ENCODE results near the gene PRMT2.
A peak's percentile ranks its signal among the peaks of the same experiment; 100 is the strongest.

PRMT2 gene

DNA sequence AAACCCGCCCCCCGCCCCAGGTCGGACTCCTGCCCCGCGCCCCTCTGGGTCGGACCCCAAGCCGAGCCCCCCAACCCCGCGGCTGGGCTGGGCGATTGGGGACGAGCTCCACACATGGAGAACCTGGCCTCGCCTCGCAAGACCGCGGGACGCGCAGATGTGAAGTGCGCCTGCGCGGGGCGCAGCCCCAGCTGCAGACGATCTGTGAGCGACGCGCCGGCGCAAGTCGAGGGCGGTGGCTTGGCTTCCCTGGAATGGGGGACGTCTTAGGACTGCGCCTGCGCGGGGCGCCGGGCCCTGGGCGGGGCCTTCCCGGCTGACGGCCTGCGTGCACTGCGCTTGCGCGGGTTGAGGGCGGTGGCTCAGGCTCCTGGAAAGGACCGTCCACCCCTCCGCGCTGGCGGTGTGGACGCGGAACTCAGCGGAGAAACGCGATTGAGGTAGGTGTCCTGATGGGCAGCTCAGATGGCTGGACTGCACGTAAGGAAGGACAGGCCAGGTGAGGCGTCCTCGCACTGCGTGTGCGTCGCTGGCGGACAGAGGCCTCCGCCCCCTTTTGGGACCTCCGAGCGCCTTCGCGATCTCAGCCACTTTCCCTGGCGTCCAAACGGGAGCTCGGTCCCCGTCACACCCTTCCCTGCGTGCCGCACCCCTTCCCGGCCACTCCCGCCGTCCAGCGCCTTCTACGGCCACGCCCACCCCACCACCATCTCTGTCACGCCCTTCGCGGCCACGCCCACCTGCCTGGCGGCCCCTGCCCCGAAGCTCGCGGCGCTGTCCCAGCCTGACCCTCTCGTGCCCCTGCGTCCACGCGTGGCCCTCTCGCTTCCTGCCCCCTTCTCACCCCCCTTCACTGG, at the start of gene PRMT2:
PRMT2 (plus strand) TSS at position 351 of the 857 bp plus-strand sequence. CDS start 1,278 bp downstream, outside the sequence.
- peak; percentile 48 for FAIRE-seq

DNA sequence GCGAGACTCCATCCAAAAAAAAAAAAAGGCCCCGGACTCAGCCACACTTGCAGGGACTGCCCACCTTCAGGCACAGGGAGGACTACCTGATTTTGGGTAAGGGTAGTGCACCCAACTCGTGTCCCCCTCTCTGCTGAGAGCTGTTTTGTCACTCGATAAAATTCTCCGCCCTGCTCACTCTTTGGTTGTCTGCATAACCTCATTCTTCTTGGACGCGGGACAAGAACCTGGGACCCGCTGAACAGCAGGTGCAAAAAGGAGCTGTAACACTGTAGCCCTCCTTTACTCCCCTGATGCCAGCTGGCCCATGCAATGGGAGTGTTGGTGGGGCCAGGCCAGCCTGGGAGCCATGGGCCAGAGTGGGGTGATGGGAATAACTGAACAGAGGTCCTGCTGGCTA, 41.2 kb upstream of the PRMT2 start:
- no peak for FAIRE-seq

DNA sequence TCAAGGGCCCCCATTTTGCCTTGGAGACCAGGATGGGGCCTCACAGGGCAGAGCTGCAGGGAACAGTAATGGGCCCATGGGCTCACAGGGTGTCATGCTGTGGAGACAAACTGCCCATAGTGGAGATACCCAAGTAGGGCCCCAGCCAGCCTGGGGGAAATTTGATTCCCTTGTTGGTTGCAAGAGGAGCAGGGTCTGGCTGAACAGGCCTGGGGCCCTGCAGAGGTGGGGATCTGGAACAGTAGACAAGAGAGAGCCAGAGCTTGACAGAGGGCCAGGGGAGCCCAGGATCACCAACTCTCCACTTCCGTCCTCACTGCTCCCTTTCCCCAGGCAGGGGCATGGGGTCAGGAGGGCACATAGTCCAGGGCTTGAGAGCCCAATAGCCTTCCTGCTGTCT, 39.3 kb upstream of the PRMT2 start:
- FAIRE-seq: no peak

DNA sequence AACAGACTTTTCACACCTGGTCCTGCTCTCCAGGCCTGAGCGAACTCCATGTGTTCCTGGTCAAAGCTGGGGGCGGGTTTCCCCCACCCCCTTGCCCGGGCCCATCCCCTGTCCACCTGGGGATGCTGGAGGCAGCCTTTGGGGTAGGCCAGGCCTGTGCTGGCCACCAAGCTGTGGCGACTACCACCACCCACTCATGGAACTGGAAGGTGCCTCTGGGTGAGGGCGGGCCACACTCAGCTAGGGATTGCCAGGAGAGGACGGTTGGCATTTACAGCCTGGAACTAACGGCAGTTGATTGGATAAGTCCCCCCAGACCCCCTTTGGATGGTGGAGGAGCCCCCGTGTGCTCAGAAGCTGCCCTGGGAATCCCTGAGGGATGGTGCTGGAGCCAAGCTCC, 38.4 kb upstream of the PRMT2 start:
- FAIRE-seq: no peak

DNA sequence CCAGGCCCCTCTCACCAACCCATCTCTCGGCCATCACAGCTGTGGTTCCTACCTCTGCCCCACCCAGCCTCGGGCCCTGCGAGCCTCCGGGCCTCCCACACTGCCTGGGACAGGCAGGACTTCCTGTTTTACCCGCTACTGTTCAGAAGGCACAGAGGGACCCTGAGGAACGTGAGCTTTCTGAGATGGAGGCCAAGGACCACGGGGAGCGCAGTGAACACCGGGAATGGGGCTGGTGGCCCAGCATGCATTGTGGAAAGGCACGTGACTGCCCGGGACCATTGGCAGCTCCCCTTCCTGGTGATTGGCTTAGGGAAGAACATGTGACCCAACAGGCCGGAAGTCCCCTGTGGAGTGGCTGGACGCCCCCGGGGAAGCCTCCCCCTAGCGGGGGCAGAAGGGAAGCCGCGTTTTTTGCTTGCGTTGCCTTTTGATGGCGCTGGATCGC, 37.6 kb upstream of the PRMT2 start:
- no peak for FAIRE-seq

DNA sequence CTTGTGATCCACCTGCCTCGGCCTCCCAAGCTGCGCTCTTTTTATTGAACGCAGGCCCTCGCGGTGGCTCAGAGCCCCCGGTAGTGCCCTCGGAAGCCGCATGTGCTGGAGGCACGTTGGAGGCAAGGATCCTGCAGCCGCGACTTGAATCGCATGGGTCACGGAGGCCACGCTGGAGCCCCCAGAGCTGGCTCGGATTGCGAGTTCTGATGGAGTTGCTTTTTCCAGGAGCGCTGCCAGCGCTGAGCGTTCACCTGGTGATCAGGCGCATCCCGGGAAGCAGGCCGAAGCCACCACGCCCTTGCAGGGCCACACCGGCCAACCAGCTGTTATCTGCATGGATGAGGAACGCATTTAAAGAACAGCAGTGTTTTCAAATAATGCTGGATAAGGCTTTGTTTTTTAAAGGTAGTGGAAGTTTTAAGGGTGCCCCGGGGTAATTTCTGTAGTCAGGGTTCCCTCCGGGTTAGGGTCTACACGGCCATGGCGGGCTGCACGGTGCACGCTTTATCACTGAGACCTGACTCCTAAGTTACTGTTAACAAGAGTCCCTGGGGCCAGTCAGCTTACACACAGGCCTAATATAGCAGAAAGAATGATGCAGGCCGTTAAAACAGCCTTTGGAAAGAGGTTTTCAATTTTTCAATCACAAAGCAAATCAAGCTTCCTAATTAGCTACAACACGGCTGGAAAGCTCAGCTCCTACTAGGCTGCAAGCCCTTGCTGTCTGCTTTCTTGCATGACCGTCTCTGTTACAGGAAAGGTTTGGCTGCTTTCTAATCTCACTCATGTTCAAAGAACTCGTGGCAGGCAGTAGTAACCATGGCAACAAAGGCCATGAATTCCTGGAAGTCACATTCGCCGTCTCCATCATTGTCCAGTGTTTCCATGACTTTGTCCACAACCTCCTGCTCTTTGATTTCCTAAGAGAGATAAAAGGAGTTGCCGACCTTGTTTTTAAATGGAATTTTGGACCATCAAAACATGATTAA, 36.6 kb upstream of the PRMT2 start:
- no peak for FAIRE-seq

DNA sequence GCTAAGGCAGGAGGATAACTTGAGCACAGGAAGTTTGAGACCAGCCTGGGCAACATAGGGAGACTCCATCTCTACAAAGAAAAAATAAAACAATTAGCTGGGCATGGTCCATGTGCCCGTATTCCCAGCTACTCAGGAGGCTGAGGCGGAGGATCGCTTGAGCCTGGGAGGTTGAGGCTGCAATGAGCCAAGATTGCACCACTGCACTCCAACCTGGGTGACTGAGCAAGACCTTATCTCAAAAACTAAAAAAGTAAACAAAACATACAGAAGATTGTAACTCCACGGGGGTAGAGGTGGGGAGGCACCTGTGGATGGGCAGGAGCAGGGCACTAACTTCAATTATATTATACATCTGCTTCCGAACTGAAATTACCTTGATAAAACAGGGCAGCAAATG, 35.2 kb upstream of the PRMT2 start:
- FAIRE-seq: no peak

DNA sequence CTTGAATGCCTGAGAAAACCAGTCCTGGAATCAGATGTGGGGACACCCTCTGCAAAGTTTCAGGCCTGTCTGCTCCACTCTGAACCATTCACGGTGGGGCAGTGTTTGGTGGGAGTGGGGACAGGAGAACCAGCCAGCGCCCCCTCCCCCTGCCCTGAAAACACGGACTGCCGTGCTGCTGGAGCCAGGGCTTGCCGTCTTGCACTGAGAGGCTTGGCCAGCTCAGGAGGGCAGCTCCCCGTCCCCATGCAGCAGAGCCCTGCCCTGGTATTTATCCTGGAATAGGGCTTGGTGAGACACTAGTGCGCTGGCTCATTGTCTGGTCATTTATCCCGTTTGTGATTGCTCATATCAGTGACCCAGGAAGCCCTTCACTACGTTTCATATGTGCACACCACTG, 34.5 kb upstream of the PRMT2 start:
- FAIRE-seq: no peak

DNA sequence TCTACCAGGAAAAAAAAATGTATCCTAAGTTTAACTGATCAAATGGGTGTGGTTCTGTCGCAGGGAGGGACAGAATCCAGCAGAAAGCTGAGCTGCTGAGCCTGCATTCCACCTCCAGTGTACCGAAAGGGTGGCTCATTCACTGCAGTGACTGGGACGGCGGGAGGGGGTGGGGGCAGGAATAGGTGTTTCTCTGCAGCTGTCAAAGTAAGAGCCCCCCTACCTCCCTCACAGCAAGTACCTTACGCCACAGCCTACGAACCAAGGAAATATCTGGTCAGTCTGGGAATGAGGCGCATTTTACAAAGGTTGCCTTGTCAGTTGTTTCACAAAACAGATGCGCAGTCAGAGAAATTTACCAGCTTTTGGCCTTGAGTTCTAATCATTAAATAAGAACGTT, 32.2 kb upstream of the PRMT2 start:
- no peak for FAIRE-seq

DNA sequence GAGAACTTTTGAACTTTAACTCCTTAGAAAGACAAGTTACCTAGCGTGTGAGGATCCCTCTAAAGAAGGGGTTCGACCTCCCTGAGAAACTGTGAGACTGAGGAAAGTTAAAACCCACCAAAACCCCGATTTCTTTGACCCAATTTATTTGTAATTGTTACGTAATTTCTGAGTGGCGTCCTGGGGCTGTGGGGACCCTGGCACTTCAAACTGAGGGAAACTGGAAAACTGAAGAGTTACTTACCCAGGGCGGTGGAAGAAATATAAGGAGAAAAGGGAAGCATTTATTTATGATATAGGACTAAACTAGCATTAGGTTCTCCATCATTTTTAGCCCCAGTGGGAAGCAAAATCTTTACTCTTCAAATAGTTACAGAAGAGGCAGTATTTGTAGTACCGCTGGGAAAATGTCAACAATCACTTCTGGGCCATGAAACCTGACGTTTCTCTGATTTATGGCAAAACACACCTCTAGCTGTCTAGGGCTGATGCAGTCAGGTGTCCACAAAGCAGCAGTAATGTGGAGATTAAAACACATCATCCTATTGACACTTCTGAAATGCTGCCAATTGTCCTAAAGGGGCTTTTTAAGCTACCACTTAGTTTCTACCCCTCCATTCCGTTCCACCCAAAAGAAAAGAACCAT, 31.0 kb upstream of the PRMT2 start:
- FAIRE-seq: no peak

DNA sequence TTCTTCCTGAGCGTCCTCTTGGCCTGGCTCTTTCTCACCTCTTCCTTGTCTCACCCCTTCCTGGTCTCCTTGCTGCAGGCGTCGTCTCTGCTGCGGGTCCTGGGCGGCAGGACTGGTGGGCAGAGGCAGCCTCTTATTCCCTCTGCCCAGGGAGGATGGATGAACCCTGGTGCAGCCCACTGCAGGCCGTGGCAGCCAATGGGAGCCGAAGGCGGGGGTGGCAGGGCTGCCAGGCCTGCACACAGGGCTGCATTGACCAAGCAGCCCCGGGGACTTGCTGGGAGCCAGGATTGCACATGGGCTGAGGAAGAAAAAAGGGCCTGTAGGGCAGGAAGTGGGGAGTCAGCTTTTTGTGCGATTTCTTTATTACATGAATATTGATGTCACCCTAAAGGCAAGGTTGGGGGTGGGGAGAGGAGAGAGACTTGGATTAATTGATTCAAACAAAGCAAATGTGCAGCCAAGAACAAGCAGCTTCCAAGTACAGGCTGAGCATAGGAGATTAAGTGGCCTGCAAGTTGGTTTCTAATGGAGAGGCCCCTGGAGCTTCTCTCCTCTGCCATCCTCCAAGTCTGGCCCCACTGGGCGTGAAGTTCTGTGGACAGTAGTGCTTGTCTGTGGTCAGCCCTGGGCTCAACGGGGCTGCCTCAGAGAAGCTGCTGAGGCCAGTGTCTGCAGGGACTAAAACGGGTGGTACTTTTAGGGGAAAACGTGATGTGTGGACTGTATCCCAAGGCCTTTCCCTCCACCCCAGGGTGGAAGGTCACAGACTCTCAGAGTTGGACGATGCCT, 30.3 kb upstream of the PRMT2 start, which contains the start of gene S100B:
S100B (minus strand) TSS at position 108 of the 792 bp plus-strand sequence. CDS start 2,667 bp downstream, outside the sequence.
- no peak for FAIRE-seq

DNA sequence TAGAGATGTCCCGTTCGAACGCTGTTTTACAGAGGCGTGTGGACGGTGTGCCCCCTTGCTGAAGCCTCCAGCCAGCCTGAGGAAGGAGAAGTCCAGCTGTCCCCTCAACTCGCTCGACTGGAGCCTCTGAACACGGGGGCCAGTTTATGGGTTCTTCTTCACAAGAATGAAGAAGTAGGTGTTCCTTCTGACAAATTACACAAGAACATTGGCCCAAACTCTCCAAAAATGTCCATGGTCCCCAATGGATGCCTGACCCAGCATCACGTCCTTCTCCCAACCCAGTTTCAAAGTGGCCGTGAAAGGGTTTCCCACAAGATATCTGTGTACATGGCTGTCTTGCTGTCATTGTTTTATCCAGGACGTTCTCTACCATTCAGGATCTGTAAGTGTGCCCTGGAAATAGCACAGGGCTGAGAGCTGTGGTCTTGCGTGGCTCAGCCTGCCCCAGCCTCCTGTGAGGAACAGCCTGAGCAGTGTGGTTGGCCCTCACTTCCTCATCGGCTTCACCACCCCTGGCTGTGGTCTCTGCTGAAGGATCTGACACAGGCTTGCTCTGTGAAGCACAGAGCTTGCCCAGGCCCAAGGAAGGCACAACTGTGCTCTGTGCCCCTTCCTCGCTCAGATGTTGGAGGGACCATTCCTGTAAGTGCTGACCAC, 29.6 kb upstream of the PRMT2 start:
- no peak for FAIRE-seq

DNA sequence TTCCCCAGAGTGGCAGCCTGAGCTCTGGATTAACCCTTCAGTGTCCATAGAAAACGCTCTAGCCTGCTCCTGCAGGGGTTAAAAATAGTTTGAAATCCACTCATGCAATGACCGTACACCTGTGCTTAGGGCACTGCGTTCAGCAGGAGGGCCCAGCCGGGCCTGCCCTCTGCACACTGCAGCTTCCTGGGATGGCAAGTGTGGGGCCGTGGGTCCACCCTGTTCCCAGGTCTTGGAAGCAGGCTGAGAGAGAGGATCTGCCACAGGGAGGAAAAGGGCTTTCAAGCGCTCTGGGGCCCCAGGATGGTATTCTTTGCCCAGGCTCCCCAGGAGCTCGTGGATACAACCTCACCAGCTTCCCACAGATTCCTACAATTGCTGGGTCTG, 29.1 kb upstream of the PRMT2 start:
- no peak for FAIRE-seq

DNA sequence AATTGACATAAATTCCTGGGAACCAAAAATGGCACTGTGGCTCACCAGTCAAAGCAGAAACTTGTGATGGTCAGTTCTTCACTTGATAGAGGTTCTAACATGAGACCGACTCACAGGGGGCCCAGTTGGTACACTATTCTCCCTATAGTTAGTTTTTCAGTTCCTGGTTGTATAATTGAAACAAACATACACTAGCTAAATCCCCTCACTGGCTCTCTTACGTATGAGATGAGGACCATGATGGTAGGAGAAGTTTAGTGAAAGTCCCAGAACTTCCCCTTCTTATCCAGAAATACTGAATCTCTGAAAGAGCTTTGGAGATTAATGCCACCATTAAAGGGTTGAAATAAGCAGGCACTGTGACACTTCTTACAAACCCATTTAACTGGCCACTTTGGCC, 27.8 kb upstream of the PRMT2 start:
- no peak for FAIRE-seq

DNA sequence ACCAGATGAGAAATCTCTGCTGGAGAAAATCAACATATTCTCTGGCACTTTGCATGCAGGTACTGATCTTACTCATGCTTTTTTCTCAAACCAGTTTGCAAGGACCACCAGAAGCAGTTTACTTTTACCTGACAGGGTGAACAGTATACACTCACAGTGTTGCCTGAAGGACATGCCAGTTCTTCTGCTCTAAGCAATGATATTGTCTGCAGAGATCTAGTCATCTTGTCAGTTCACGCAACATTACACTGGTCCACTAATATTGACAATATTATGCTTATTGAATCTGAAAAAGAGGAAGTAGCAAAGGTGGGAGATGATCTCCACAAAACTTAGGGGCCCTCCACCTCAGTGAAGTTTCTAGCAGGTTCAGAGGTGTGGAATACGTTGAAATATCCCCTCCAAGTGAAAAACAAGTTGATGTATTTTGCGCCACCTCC, 26.8 kb upstream of the PRMT2 start:
- no peak for FAIRE-seq

DNA sequence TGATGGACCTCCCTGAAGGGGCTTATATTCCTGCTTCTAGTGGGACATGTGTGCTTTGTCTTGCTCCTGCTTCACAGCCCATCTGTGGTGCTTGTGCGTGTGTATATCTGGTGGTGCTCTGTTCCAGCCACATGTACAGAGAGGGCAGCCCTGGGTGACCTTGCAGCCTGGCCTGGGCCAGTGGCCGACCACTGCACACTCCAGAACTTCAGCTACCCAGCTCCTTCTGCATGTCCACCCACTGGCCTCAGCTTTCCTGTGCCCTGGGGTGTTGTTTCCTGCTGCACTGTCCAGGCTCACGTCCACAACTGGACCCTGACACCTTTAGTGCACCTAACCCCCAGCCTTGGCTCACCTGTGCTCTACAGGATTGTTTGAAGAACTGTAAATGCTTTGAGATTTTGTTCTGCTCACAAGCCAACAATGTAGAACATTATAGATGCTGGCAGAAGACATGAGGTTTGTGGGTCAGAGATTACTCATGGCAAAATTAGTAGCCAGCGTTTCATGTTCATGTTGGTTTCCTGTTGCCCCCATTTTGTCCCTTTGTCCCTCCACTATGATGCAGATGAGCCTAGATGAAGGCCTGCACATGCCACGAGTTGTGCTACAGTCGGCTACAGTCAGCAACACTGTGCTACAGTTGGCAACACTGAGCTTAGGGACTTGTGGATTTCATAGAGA, 25.3 kb upstream of the PRMT2 start:
- FAIRE-seq: no peak

DNA sequence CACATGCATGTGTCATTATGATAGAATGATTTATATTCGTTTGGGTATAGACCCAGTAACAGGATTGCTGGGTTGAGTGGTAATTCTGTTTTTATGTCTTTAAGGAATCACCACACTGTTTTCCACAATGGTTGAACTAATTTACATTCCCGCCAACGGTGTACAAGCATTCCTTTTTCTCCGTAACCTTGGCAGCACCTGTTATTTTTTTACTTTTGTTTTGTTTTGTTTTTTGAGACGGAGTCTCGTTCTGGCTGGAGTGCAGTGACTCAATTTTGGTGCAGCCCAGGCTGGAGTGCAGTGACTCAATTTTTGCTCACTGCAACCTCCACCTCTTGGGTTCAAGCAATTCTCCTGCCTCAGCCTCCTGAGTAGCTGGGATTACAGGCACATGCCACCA, 22.1 kb upstream of the PRMT2 start:
- no peak for FAIRE-seq

DNA sequence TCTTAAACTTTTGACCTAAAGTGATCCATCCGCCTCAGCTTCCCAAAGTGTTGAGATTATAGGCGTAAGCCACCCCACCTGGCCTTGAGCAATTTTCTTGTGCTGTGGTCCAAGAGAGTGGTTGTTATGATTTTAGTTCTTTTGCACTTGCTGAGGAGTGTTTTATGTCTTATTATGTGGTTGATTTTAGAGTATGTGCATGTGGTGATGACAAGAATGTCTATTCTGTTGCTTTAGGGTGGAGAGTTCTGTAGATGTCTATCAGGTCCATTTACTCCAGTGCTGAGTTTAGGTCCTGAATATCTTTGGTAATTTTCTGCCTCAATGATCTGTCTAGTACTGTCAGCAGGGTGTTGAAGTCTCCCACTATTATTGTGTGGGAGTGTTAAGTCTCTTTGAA, 19.4 kb upstream of the PRMT2 start:
- FAIRE-seq: no peak

DNA sequence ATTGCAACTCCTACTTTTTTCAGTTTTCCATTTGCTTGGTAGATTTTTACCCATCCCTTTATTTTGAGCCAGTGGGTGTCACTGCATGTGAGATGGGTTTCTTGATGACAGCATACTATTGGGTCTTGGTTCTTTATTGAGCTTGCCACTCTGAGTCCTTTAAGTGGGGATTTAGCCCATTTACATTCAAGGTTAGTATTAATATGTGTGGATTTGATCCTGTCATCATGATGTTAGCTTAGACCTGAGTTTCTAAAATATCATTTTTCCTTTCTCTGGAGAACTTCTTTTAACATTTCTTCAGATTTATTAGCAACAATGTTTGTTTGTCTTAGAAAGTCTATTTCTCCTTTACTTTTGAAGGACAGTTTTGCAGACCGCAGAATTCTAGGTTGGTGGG, 18.8 kb upstream of the PRMT2 start:
- FAIRE-seq: no peak

DNA sequence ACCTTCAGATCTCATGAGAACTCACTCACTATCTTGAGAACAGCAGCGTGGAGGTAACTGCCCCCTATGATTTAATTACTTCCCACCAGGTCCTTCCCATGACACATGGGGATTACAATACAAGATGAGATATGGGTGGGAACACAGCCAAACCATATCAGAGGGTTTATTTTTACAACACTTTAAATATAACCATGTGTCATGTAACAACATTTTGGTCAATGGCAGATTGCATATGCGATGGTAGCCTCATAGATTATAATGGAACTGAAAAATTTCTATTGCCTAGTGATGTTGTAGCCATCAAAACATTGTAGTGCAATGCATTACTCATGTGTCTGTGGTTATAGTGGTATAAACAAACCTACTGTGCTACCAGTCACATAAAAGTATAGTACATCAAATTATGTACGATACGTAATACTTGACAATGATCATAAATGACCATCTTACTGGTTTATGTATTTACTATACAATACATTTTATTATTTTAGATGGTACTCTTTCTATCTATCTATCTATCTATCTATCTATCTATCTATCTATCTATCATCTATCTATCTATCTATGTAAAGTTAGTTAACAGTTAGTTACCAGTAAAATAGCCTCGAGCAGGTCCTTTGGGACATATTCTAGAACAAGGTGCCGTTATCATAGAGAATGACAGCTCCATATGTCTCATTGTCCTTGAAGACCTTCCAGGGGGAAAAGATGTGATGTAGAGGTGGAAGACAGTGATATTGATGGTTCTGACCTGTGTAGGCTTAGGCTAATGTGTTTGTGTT, 18.0 kb upstream of the PRMT2 start:
- FAIRE-seq: no peak
